ENCODE measurements around the gene B4GAT1. TPM values are rescaled to one million over a fixed set of nuclear protein-coding genes. Genes with fewer than 3 reads are reported as not detected.
A peak's percentile ranks its signal among the peaks of the same experiment; 100 is the strongest.

Gene B4GAT1
- total and polyA plus RNA-seq, 10 of the 15 experiments (the other 5 are each of a cell fraction or from before 2014, with no cell fraction given): 0.55 to 11.1 (median 4.3) TPM

DNA sequence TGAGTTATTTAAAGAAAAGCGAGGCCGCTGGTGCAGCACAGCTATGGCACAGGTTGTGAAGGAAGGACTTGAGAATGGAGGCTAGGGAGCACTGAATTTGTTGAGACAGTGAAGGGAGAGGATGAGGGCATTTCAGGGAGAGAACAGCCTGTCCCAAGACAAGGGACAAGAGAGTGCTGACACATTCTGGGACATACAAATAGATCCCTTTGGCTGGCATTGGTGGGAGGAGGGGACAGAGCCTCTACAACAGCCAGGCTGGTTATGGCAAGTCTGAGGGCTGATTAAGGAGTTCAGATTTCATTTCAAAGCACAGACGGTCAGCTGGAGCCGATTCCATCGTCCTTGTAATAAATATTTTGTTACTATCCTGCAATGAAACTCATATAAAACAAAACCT is 25.8 kb upstream of the B4GAT1 start:
- no peak for DNase-seq (ENCODE audit: low read depth, low spot score)
- Histone ChIP-seq H3K36me3 (ENCODE audit: control insufficient read depth in 2 of 2, insufficient read depth in 2 of 2, low read length in 1 of 2) (no peaks in the 10 kb centered on the region; a peak in 2 of 4 replicates), H3K79me2 (ENCODE audit: control insufficient read depth, insufficient read depth, low read length) (no peaks in the 10 kb centered on the region; the same call in none of the 2 replicates), H3K27ac (ENCODE audit: control insufficient read depth, insufficient read depth) (no peak overlapping the region), H3K4me1 (ENCODE audit: control insufficient read depth, insufficient read depth, low read length) (peaks cover 4% of the 10 kb centered on the region; the same call in 1 of the 2 replicates), H2AFZ (ENCODE audit: control insufficient read depth, low read depth, low read length) (no peak overlapping the region), H3K27me3 (replicated peaks in 1 of 2; ENCODE audit: control insufficient read depth in 2 of 2, insufficient read depth in 2 of 2, low read length in 1 of 2) (no peaks in the 10 kb centered on the region; a peak in 1 of 4 replicates), H3K4me2 (ENCODE audit: control insufficient read depth, insufficient read depth) (no peak overlapping the region), H4K20me1 (ENCODE audit: control insufficient read depth, insufficient read depth) (no peaks in the 10 kb centered on the region), H3K9me3 (replicated peaks; ENCODE audit: control insufficient read depth, insufficient read depth, low read length) (no peaks in the 10 kb centered on the region), H3K9ac (ENCODE audit: control insufficient read depth, insufficient read depth, low read length) (no peak overlapping the region), H3K4me3 (no peak overlapping the region)
- TF ChIP-seq, protein P1, sequence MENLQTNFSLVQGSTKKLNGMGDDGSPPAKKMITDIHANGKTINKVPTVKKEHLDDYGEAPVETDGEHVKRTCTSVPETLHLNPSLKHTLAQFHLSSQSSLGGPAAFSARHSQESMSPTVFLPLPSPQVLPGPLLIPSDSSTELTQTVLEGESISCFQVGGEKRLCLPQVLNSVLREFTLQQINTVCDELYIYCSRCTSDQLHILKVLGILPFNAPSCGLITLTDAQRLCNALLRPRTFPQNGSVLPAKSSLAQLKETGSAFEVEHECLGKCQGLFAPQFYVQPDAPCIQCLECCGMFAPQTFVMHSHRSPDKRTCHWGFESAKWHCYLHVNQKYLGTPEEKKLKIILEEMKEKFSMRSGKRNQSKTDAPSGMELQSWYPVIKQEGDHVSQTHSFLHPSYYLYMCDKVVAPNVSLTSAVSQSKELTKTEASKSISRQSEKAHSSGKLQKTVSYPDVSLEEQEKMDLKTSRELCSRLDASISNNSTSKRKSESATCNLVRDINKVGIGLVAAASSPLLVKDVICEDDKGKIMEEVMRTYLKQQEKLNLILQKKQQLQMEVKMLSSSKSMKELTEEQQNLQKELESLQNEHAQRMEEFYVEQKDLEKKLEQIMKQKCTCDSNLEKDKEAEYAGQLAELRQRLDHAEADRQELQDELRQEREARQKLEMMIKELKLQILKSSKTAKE (IDR thresholded peaks at IDR 0.05; ENCODE audit: low read depth, poor library complexity, severe bottlenecking): no peak
- TF ChIP-seq FOS (IDR thresholded peaks at IDR 0.05; ENCODE audit: borderline replicate concordance, extremely low read depth, insufficient read length) (no peak), KLF5 (IDR thresholded peaks at IDR 0.05; ENCODE audit: partially characterized antibody) (no peak), BHLHE40 (IDR thresholded peaks at IDR 0.05; ENCODE audit: borderline replicate concordance in 1 of 2, low read depth in 2 of 2, low read length in 1 of 2) (no peak), ASH2L (IDR thresholded peaks at IDR 0.05; ENCODE audit: borderline replicate concordance, low read depth) (no peak), CBX3 (IDR thresholded peaks at IDR 0.05; ENCODE audit: borderline replicate concordance, low read depth) (no peak), IRF4 (IDR thresholded peaks at IDR 0.05; ENCODE audit: low read depth, low read length) (no peak), SMARCA5 (IDR thresholded peaks at IDR 0.05) (no peak), MTA2 (IDR thresholded peaks at IDR 0.05; ENCODE audit: low read depth) (no peak), PML (IDR thresholded peaks at IDR 0.05; ENCODE audit: low read length) (no peak)
- TF ChIP-seq, protein P2, sequence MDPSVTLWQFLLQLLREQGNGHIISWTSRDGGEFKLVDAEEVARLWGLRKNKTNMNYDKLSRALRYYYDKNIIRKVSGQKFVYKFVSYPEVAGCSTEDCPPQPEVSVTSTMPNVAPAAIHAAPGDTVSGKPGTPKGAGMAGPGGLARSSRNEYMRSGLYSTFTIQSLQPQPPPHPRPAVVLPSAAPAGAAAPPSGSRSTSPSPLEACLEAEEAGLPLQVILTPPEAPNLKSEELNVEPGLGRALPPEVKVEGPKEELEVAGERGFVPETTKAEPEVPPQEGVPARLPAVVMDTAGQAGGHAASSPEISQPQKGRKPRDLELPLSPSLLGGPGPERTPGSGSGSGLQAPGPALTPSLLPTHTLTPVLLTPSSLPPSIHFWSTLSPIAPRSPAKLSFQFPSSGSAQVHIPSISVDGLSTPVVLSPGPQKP (IDR thresholded peaks at IDR 0.05; ENCODE audit: low read depth, low read length): no peak
- TF ChIP-seq, protein P3, sequence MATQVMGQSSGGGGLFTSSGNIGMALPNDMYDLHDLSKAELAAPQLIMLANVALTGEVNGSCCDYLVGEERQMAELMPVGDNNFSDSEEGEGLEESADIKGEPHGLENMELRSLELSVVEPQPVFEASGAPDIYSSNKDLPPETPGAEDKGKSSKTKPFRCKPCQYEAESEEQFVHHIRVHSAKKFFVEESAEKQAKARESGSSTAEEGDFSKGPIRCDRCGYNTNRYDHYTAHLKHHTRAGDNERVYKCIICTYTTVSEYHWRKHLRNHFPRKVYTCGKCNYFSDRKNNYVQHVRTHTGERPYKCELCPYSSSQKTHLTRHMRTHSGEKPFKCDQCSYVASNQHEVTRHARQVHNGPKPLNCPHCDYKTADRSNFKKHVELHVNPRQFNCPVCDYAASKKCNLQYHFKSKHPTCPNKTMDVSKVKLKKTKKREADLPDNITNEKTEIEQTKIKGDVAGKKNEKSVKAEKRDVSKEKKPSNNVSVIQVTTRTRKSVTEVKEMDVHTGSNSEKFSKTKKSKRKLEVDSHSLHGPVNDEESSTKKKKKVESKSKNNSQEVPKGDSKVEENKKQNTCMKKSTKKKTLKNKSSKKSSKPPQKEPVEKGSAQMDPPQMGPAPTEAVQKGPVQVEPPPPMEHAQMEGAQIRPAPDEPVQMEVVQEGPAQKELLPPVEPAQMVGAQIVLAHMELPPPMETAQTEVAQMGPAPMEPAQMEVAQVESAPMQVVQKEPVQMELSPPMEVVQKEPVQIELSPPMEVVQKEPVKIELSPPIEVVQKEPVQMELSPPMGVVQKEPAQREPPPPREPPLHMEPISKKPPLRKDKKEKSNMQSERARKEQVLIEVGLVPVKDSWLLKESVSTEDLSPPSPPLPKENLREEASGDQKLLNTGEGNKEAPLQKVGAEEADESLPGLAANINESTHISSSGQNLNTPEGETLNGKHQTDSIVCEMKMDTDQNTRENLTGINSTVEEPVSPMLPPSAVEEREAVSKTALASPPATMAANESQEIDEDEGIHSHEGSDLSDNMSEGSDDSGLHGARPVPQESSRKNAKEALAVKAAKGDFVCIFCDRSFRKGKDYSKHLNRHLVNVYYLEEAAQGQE (IDR thresholded peaks at IDR 0.05; ENCODE audit: low read depth, low read length): no peak
- TF ChIP-seq, protein P4, sequence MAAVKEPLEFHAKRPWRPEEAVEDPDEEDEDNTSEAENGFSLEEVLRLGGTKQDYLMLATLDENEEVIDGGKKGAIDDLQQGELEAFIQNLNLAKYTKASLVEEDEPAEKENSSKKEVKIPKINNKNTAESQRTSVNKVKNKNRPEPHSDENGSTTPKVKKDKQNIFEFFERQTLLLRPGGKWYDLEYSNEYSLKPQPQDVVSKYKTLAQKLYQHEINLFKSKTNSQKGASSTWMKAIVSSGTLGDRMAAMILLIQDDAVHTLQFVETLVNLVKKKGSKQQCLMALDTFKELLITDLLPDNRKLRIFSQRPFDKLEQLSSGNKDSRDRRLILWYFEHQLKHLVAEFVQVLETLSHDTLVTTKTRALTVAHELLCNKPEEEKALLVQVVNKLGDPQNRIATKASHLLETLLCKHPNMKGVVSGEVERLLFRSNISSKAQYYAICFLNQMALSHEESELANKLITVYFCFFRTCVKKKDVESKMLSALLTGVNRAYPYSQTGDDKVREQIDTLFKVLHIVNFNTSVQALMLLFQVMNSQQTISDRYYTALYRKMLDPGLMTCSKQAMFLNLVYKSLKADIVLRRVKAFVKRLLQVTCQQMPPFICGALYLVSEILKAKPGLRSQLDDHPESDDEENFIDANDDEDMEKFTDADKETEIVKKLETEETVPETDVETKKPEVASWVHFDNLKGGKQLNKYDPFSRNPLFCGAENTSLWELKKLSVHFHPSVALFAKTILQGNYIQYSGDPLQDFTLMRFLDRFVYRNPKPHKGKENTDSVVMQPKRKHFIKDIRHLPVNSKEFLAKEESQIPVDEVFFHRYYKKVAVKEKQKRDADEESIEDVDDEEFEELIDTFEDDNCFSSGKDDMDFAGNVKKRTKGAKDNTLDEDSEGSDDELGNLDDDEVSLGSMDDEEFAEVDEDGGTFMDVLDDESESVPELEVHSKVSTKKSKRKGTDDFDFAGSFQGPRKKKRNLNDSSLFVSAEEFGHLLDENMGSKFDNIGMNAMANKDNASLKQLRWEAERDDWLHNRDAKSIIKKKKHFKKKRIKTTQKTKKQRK (IDR thresholded peaks at IDR 0.05; ENCODE audit: low read depth, low read length): no peak
- POLR2A ChIA-PET: interaction anchor here (0.5 to 1.3 kb wide), 3 partner anchors 17 to 265 kb away, joined by 3 to 4 read pairs (median 3); partner anchors contain the start of genes PELI3 and RBM4
- RAD21 ChIA-PET (ENCODE audit: unreplicated experiment): interaction anchor here (1.1 kb wide), 1 partner anchor 62 kb away, joined by 3 read pairs; no protein-coding TSS in a partner anchor
- intact Hi-C loops (cut with micrococcal nuclease; ENCODE audit: unreplicated experiment) (no loop called here), in situ Hi-C loops (cut with MboI) (no loop called here)
- SMC1A ChIA-PET (ENCODE audit: uncharacterized antibody, unreplicated experiment): interaction anchor here (1.6 to 1.9 kb wide), 2 partner anchors 13 to 16 kb away, joined by 6 to 9 read pairs; no protein-coding TSS in a partner anchor
- CTCF ChIA-PET: interaction anchor here (0.7 to 4.6 kb wide), 4 partner anchors 12 to 324 kb away, joined by 4 to 42 read pairs (median 10); no protein-coding TSS in a partner anchor
- peak; percentile 7 for FAIRE-seq
- ATAC-seq: no peak
- no TSS peak for BruUV-seq (replicated peaks)
- WGBS (ENCODE audit: insufficient coverage, insufficient replicate concordance, low lambda C conversion rate, missing lambda C conversion rate): 94% methylated on average over 5 of the region's 5 CpGs
